ENCODE measurements around the gene NKX2-3. TPM values are rescaled to one million over a fixed set of nuclear protein-coding genes. Genes with fewer than 3 reads are reported as not detected.
A peak's percentile ranks its signal among the peaks of the same experiment; 100 is the strongest.

NKX2-3 gene
- total and polyA plus RNA-seq, 2 of the 8 experiments (the other 6 are each of a cell fraction or from before 2014, with no cell fraction given), result not detected

GRCh38 chr10:99537989-99538917 lies 5.5 kb downstream of the NKX2-3 start (continued):
- TF ChIP-seq CHD7 (IDR thresholded peaks at IDR 0.05; ENCODE audit: insufficient replicate concordance, low read length) (no peak), HDAC6 (IDR thresholded peaks at IDR 0.05; ENCODE audit: low read depth, low read length) (no peak), SUZ12 (IDR thresholded peaks at IDR 0.05; ENCODE audit: low read length) (peak; percentile 41), CHD1 (IDR thresholded peaks at IDR 0.05; ENCODE audit: low read depth, low read length) (no peak), KDM1A (IDR thresholded peaks at IDR 0.05; ENCODE audit: borderline replicate concordance, low read length) (no peak), ATF3 (IDR thresholded peaks at IDR 0.05; ENCODE audit: insufficient read depth, low read depth, low read length) (no peak), KDM5A (IDR thresholded peaks at IDR 0.05; ENCODE audit: low read length) (no peak), GABPA (IDR thresholded peaks at IDR 0.05; ENCODE audit: borderline replicate concordance, insufficient read depth, low read length) (no peak), SIRT6 (IDR thresholded peaks at IDR 0.05; ENCODE audit: low read length) (no peak)
